ENCODE results near the gene STK32C. TPM values are rescaled to one million over a fixed set of nuclear protein-coding genes. Genes with fewer than 3 reads are reported as not detected.

Gene STK32C
- total and polyA plus RNA-seq, 10 of the 15 experiments (the other 5 are each of a cell fraction or from before 2014, with no cell fraction given): 1.5 to 18.1 (median 6.4) TPM

- peaks cover 1% of the 10 kb centered on the region; the same call in 1 of the 3 replicates for H3K9me3 ChIP-seq (replicated peaks; ENCODE audit: control insufficient read depth, insufficient read depth, low read length)
- WGBS (ENCODE audit: insufficient coverage, insufficient replicate concordance, low lambda C conversion rate, missing lambda C conversion rate): 41% methylated on average over 11 of the region's 11 CpGs
- H3K9ac ChIP-seq (ENCODE audit: control insufficient read depth, insufficient read depth, low read length): no peak overlapping the region
- FAIRE-seq: no peak
- TF ChIP-seq TCF12 (IDR thresholded peaks at IDR 0.05; ENCODE audit: low read depth, low read length) (peak; percentile 48; the same call in 1 of the 2 replicates), EED (IDR thresholded peaks at IDR 0.05; ENCODE audit: low read depth) (peak; percentile 22; the same call in 1 of the 2 replicates), MAX (IDR thresholded peaks at IDR 0.05; ENCODE audit: low read depth, low read length) (no peak), PAX5 (IDR thresholded peaks at IDR 0.05; ENCODE audit: borderline replicate concordance, low read depth, low read length) (peak; percentile 51; the same call in 1 of the 2 replicates), ZZZ3 (IDR thresholded peaks at IDR 0.05; ENCODE audit: control insufficient read depth, insufficient read length, low read depth) (no peak), NFIC (IDR thresholded peaks at IDR 0.05; ENCODE audit: low read depth, low read length) (0 out of 2 replicates have a peak, but pooled peaks have one; percentile 25), RUNX3 (IDR thresholded peaks at IDR 0.05; ENCODE audit: low read length) (peak; percentile 55)
- H2AFZ ChIP-seq (ENCODE audit: control insufficient read depth, low read depth, low read length): no peak overlapping the region
- no peaks in the 10 kb centered on the region for H4K20me1 ChIP-seq (ENCODE audit: control insufficient read depth, insufficient read depth)
- SMC1A ChIA-PET (ENCODE audit: uncharacterized antibody, unreplicated experiment): no interaction called here
- RAD21 ChIA-PET (ENCODE audit: unreplicated experiment): interaction anchor here (1.1 kb wide), 1 partner anchor 61 kb away, joined by 3 read pairs; no protein-coding TSS in a partner anchor
- H3K27me3 ChIP-seq (replicated peaks in 1 of 2; ENCODE audit: control insufficient read depth in 2 of 2, insufficient read depth in 2 of 2, low read length in 1 of 2): no peaks in the 10 kb centered on the region
- H3K36me3 ChIP-seq (ENCODE audit: control insufficient read depth in 2 of 2, insufficient read depth in 2 of 2, low read length in 1 of 2): peaks cover 0 to 3% of the 10 kb centered on the region in 2 experiments; a peak in 1 of 4 replicates
- H3K4me1 ChIP-seq (ENCODE audit: control insufficient read depth, insufficient read depth, low read length): peaks cover 21% of the 10 kb centered on the region
- no peak overlapping the region for H3K27ac ChIP-seq (ENCODE audit: control insufficient read depth, insufficient read depth)
- H3K4me3 ChIP-seq: no peak overlapping the region
- intact Hi-C loops (cut with micrococcal nuclease; ENCODE audit: unreplicated experiment): loop anchor here (10.0 kb wide), 1 partner anchor 248 kb away; no protein-coding TSS in a partner anchor
- in situ Hi-C loops (cut with MboI): no loop called here
- H3K79me2 ChIP-seq (ENCODE audit: control insufficient read depth, insufficient read depth, low read length): peaks cover 28% of the 10 kb centered on the region
- peak overlapping the region; percentile 4; the same call in 1 of the 2 replicates for H3K4me2 ChIP-seq (ENCODE audit: control insufficient read depth, insufficient read depth)
- BruUV-seq (replicated peaks): no TSS peak
- CTCF ChIA-PET: interaction anchor here (0.7 kb wide), 1 partner anchor 57 kb away, joined by 3 read pairs; no protein-coding TSS in a partner anchor
- POLR2A ChIA-PET: no interaction called here
- ATAC-seq: peak; percentile 49
- DNase-seq (ENCODE audit: low read depth, low spot score): no peak
Measured at GRCh38 chr10:132326344-132326889, 18.7 kb upstream of the STK32C start.

- Histone ChIP-seq H3K9me3 (replicated peaks; ENCODE audit: control insufficient read depth, insufficient read depth, low read length) (peaks cover 1% of the 10 kb centered on the region; the same call in 1 of the 3 replicates), H3K4me3 (no peak overlapping the region), H4K20me1 (ENCODE audit: control insufficient read depth, insufficient read depth) (no peaks in the 10 kb centered on the region), H3K4me1 (ENCODE audit: control insufficient read depth, insufficient read depth, low read length) (peaks cover 40% of the 10 kb centered on the region), H3K27me3 (replicated peaks in 1 of 2; ENCODE audit: control insufficient read depth in 2 of 2, insufficient read depth in 2 of 2, low read length in 1 of 2) (no peaks in the 10 kb centered on the region), H3K79me2 (ENCODE audit: control insufficient read depth, insufficient read depth, low read length) (peaks cover 8% of the 10 kb centered on the region), H3K9ac (ENCODE audit: control insufficient read depth, insufficient read depth, low read length) (no peak overlapping the region), H3K36me3 (ENCODE audit: control insufficient read depth in 2 of 2, insufficient read depth in 2 of 2, low read length in 1 of 2) (peaks cover 0 to 3% of the 10 kb centered on the region in 2 experiments; a peak in 1 of 4 replicates), H2AFZ (ENCODE audit: control insufficient read depth, low read depth, low read length) (no peak overlapping the region), H3K27ac (ENCODE audit: control insufficient read depth, insufficient read depth) (no peak overlapping the region), H3K4me2 (ENCODE audit: control insufficient read depth, insufficient read depth) (no peak overlapping the region)
- FAIRE-seq (no peak), DNase-seq (ENCODE audit: low read depth, low spot score) (no peak), ATAC-seq (no peak)
- no TSS peak for BruUV-seq (replicated peaks)
- TF ChIP-seq PML (IDR thresholded peaks at IDR 0.05; ENCODE audit: low read length) (no peak), NBN (IDR thresholded peaks at IDR 0.05) (no peak), RCOR1 (conservative IDR thresholded peaks at IDR 0.05; ENCODE audit: low read depth, low read length) (no peak), NFXL1 (IDR thresholded peaks at IDR 0.05; ENCODE audit: borderline replicate concordance) (no peak), RUNX3 (IDR thresholded peaks at IDR 0.05; ENCODE audit: low read length) (no peak), EGR1 (IDR thresholded peaks at IDR 0.05; ENCODE audit: borderline replicate concordance in 1 of 2, low read depth in 2 of 2, low read length in 2 of 2) (no peak)
- intact Hi-C loops (cut with micrococcal nuclease; ENCODE audit: unreplicated experiment) (loop anchor here (5.0 to 10.0 kb wide), 2 partner anchors 213 to 251 kb away; partner anchors contain the start of gene INPP5A), in situ Hi-C loops (cut with MboI) (no loop called here)
- ChIA-PET POLR2A (no interaction called here), SMC1A (ENCODE audit: uncharacterized antibody, unreplicated experiment) (no interaction called here), RAD21 (ENCODE audit: unreplicated experiment) (no interaction called here), CTCF (no interaction called here)
- WGBS (ENCODE audit: insufficient coverage, insufficient replicate concordance, low lambda C conversion rate, missing lambda C conversion rate): 90% methylated on average over 1 of the region's 1 CpG
Measured at GRCh38 chr10:132324186-132324585, 16.4 kb upstream of the STK32C start.

Data from GM12878 (cell line).